Activated T-helper 2 cell treated with anti-CD3 and anti-CD28 coated beads, Interferon-gamma antibody, Interleukin-2, Interleukin-4, amounts not matched to agents 10 μg/mL and 5 μg/mL and 100 μg/mL, durations not matched to agents 14 hours and 24 hours and 36 hours (primary cell): ENCODE results near the gene TTC29. TPM values are rescaled to one million over a fixed set of nuclear protein-coding genes. Genes with fewer than 3 reads are reported as not detected.

Experiments
- DNase-seq: peaks from one replicate; pipeline ENCODE4 v3.0.0; 2021; ENCODE audit warnings: low spot score
- H3K27ac Mint-ChIP-seq: one replicate; pipeline ENCODE4 v1.8.0; 2021; ENCODE audit warnings: mixed read lengths
- H3K27me3 Mint-ChIP-seq: one replicate; pipeline ENCODE4 v1.8.0; 2021; ENCODE audit warnings: low read depth, mixed read lengths
- H3K36me3 Mint-ChIP-seq: one replicate; pipeline ENCODE4 v1.8.0; 2021; ENCODE audit warnings: low read depth, mixed read lengths
- H3K4me1 Mint-ChIP-seq: one replicate; pipeline ENCODE4 v1.8.0; 2021; ENCODE audit warnings: low read depth, mixed read lengths
- H3K4me3 Mint-ChIP-seq: one replicate; pipeline ENCODE4 v1.8.0; 2021; ENCODE audit warnings: low read depth, mild to moderate bottlenecking, moderate library complexity, mixed read lengths
- H3K9me3 Mint-ChIP-seq: one replicate; pipeline ENCODE4 v1.8.0; 2021; ENCODE audit warnings: mixed read lengths
- intact Hi-C: fragments of 100-400 bp; cut with micrococcal nuclease; formaldehyde crosslinking; loops from one replicate; pipeline ENCODE4 v1.15.1; 2023
- total RNA-seq: library from RNA; stranded (reverse); gene quantifications from 2 replicates; pipeline ENCODE4 v1.2.3, GENCODE V29; 2022

TTC29 gene
- total RNA-seq, 1 donor from 2014 or later = not detected

- intact Hi-C loops = no loop called here
These were observed 1.8 kb downstream of the TTC29 start for GRCh38 chr4:146943691-146944375.

GRCh38 chr4:146932116-146932515, 13.5 kb downstream of the TTC29 start:
- no peaks in the 10 kb centered on the region for H3K36me3 Mint-ChIP-seq

More at GRCh38 chr4:146943691-146944375, 1.8 kb downstream of the TTC29 start:
- no peaks in the 10 kb centered on the region for H3K36me3 Mint-ChIP-seq
- no peak overlapping the region for H3K4me3 Mint-ChIP-seq
- peaks cover 20% of the 10 kb centered on the region for H3K4me1 Mint-ChIP-seq
- no peak overlapping the region for H3K27ac Mint-ChIP-seq
- no peaks in the 10 kb centered on the region for H3K9me3 Mint-ChIP-seq
- H3K27me3 Mint-ChIP-seq = peaks cover 39% of the 10 kb centered on the region
- DNase-seq = no peak

DNA sequence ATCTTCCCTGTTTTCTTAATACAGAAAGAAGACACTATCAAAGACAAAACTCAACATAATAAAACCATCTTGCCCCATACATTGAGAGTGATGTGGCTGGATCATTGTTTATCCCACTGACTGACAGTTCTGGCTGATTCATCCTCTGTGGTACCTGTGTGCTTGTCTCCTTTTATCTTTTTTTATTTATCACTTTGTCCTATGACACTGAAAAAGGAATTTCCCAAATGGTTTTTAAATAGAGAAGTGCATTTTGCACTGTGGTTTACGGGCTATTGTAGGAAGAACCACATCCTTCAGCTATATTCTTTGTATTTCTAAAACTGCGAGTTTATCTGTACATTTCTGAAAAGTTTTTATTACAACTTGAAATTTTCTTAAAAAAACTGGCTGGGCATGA, 15.0 kb downstream of the TTC29 start:
- H3K4me1 Mint-ChIP-seq = no peaks in the 10 kb centered on the region
- DNase-seq = no peak
- peaks cover 6% of the 10 kb centered on the region for H3K27me3 Mint-ChIP-seq
- intact Hi-C loops = no loop called here
- H3K36me3 Mint-ChIP-seq = no peaks in the 10 kb centered on the region
- H3K4me3 Mint-ChIP-seq = no peak overlapping the region
- no peaks in the 10 kb centered on the region for H3K9me3 Mint-ChIP-seq
- H3K27ac Mint-ChIP-seq = no peak overlapping the region

More at GRCh38 chr4:146932116-146932515, 13.5 kb downstream of the TTC29 start:
- no peak for DNase-seq
- intact Hi-C loops = no loop called here
- Mint-ChIP-seq H3K4me3 (no peak overlapping the region), H3K27me3 (peaks cover 2% of the 10 kb centered on the region), H3K4me1 (no peaks in the 10 kb centered on the region), H3K9me3 (no peaks in the 10 kb centered on the region), H3K27ac (no peak overlapping the region)

DNA sequence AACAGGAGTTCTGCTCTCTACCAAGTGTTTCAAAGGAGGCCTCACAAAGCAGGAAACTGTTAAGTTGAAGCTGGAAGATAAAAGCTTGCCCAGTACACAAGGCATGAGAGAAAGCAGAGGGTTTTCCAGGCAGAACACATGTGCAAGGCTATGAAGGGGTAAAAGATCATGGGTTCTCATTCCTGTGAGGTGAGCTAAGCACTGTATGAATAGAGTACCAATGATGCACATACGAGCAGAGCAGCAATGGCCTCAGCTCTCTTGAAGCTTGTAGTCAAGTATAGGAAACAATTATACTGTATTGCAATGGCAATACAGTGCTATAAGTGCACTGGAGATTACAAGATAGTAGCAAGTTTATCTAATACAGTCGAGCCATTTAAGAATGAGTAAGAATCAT, 18.0 kb downstream of the TTC29 start:
- no peaks in the 10 kb centered on the region for H3K9me3 Mint-ChIP-seq
- no peaks in the 10 kb centered on the region for H3K36me3 Mint-ChIP-seq
- H3K4me3 Mint-ChIP-seq = no peak overlapping the region
- no peaks in the 10 kb centered on the region for H3K4me1 Mint-ChIP-seq
- DNase-seq = no peak
- H3K27me3 Mint-ChIP-seq = peaks cover 8% of the 10 kb centered on the region
- no peak overlapping the region for H3K27ac Mint-ChIP-seq
- intact Hi-C loops = no loop called here

- intact Hi-C loops = loop anchor here (1.0 to 10.0 kb wide), 3 partner anchors 573 to 822 kb away; no protein-coding TSS in a partner anchor
- no peaks in the 10 kb centered on the region for H3K9me3 Mint-ChIP-seq
- peaks cover 9% of the 10 kb centered on the region for H3K27me3 Mint-ChIP-seq
- no peak overlapping the region for H3K4me3 Mint-ChIP-seq
- H3K4me1 Mint-ChIP-seq = no peaks in the 10 kb centered on the region
- no peaks in the 10 kb centered on the region for H3K36me3 Mint-ChIP-seq
- no peak overlapping the region for H3K27ac Mint-ChIP-seq
- DNase-seq = no peak
These were observed 29.1 kb downstream of the TTC29 start for GRCh38 chr4:146916479-146917076.

GRCh38 chr4:146915132-146915531, 30.5 kb downstream of the TTC29 start:
- H3K36me3 Mint-ChIP-seq = no peaks in the 10 kb centered on the region
- DNase-seq = no peak
- intact Hi-C loops = loop anchor here (10.0 kb wide), 1 partner anchor 820 kb away; no protein-coding TSS in a partner anchor
- H3K9me3 Mint-ChIP-seq = no peaks in the 10 kb centered on the region
- no peak overlapping the region for H3K4me3 Mint-ChIP-seq
- H3K27ac Mint-ChIP-seq = no peak overlapping the region
- H3K4me1 Mint-ChIP-seq = no peaks in the 10 kb centered on the region
- peaks cover 9% of the 10 kb centered on the region for H3K27me3 Mint-ChIP-seq

GRCh38 chr4:146900295-146900694, 45.4 kb downstream of the TTC29 start:
- intact Hi-C loops = no loop called here
- H3K4me1 Mint-ChIP-seq = no peaks in the 10 kb centered on the region
- no peak for DNase-seq
- H3K9me3 Mint-ChIP-seq = no peaks in the 10 kb centered on the region
- no peak overlapping the region for H3K4me3 Mint-ChIP-seq
- H3K27me3 Mint-ChIP-seq = peaks cover 2% of the 10 kb centered on the region
- H3K27ac Mint-ChIP-seq = no peak overlapping the region
- no peaks in the 10 kb centered on the region for H3K36me3 Mint-ChIP-seq

DNA sequence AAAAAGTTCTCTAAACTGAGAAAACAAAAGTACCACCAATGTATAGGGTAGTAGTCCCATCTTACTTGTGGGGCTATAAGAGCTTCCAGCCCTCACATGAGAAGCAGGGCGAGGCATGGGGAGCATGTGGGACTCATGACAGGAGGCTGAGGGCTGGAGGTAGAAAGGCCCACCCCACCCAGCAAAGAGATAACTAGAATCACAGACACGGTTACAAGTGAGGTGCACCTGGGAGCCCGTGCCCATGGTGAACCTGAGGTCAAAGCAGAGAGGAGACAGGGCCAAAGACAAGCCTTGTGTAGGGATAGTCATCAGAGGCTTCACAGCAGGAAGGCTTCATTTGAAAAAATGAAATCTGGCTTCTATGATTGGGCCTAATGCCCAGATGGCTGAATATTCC, 55.4 kb downstream of the TTC29 start:
- intact Hi-C loops = no loop called here
- H3K4me3 Mint-ChIP-seq = no peak overlapping the region
- peaks cover 1% of the 10 kb centered on the region for H3K27me3 Mint-ChIP-seq
- H3K4me1 Mint-ChIP-seq = no peaks in the 10 kb centered on the region
- DNase-seq = no peak
- H3K27ac Mint-ChIP-seq = no peak overlapping the region
- H3K36me3 Mint-ChIP-seq = no peaks in the 10 kb centered on the region
- no peaks in the 10 kb centered on the region for H3K9me3 Mint-ChIP-seq

- intact Hi-C loops = no loop called here
- no peak for DNase-seq
- Mint-ChIP-seq H3K9me3 (no peaks in the 10 kb centered on the region), H3K4me1 (no peaks in the 10 kb centered on the region), H3K27ac (no peak overlapping the region), H3K4me3 (no peak overlapping the region), H3K36me3 (no peaks in the 10 kb centered on the region), H3K27me3 (no peaks in the 10 kb centered on the region)
These were observed 62.6 kb downstream of the TTC29 start for GRCh38 chr4:146883070-146883469.

GRCh38 chr4:146857298-146857697, 88.4 kb downstream of the TTC29 start:
- Mint-ChIP-seq H3K27ac (no peak overlapping the region), H3K4me3 (no peak overlapping the region), H3K27me3 (no peaks in the 10 kb centered on the region), H3K9me3 (no peaks in the 10 kb centered on the region), H3K4me1 (no peaks in the 10 kb centered on the region), H3K36me3 (no peaks in the 10 kb centered on the region)
- DNase-seq = no peak
- intact Hi-C loops = no loop called here

DNA sequence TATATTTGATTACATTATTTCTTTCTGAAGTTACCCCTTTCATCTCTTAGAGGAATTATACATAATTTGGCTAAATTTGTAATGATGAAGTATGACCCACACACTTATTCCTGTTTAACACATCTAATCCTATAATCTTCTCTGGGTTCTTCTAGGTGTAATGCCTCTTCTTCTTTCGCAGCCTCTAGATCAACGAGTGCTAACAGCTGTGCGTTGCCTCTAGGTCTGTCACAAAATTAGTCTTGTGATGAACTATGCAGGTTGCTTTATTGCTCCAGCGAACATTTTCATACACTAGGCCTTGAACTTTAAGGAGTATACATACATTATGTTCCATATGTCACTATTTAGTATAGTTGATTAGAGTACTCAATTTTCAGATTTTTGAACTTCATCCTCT, 89.9 kb downstream of the TTC29 start:
- H3K4me3 Mint-ChIP-seq = no peak overlapping the region
- H3K27ac Mint-ChIP-seq = no peak overlapping the region
- no peaks in the 10 kb centered on the region for H3K4me1 Mint-ChIP-seq
- no peaks in the 10 kb centered on the region for H3K36me3 Mint-ChIP-seq
- H3K27me3 Mint-ChIP-seq = no peaks in the 10 kb centered on the region
- no peaks in the 10 kb centered on the region for H3K9me3 Mint-ChIP-seq
- DNase-seq = no peak
- intact Hi-C loops = no loop called here

DNA sequence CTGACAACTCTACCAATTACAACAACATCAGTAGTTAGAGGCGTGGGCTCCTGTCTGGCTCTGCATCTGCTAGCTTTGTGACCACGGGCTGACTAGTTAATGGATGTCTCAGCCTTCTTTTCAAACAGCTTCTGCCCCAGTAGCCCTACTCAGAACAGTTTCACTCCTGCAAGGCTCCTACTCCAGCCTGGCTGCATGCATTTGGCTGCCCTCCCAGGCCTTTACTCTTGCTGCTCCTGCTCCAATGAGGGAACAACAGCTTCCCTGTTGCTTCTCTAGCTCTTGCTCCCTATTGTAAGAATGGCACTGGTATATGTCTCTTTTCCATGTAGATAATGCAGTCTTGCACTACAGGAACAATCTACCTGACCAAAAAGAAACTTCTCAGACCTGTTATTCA, 93.3 kb downstream of the TTC29 start:
- no peaks in the 10 kb centered on the region for H3K36me3 Mint-ChIP-seq

GRCh38 chr4:146847345-146847744, 98.3 kb downstream of the TTC29 start:
- H3K27me3 Mint-ChIP-seq = no peaks in the 10 kb centered on the region
- no peak for DNase-seq
- no peaks in the 10 kb centered on the region for H3K4me1 Mint-ChIP-seq
- H3K36me3 Mint-ChIP-seq = no peaks in the 10 kb centered on the region
- H3K27ac Mint-ChIP-seq = no peak overlapping the region
- H3K4me3 Mint-ChIP-seq = no peak overlapping the region
- intact Hi-C loops = no loop called here
- H3K9me3 Mint-ChIP-seq = no peaks in the 10 kb centered on the region

More for the DNA sequence above, 93.3 kb downstream of the TTC29 start:
- intact Hi-C loops = no loop called here
- Mint-ChIP-seq H3K27ac (no peak overlapping the region), H3K4me1 (no peaks in the 10 kb centered on the region), H3K27me3 (no peaks in the 10 kb centered on the region), H3K9me3 (no peaks in the 10 kb centered on the region), H3K4me3 (no peak overlapping the region)
- no peak for DNase-seq
